Endothelial cell of umbilical vein (primary cell): ENCODE data around the gene MLF2. TPM values are rescaled to one million over a fixed set of nuclear protein-coding genes. Genes with fewer than 3 reads are reported as not detected.

ENCODE experiments used
- BruUV-seq: library from RNA; stranded (reverse); fragments of 400-500 nt; replicated peaks from 2 replicates; lab custom pipeline; 2021; lab: Mats Ljungman, UMichigan
- CTCF ChIA-PET: fragments of 300-600, 350-600 bp; sonication (Branson Sonifier 250); formaldehyde crosslinking; loops from one replicate; lab custom pipeline; 2021; ENCODE audit warnings: antibody characterized with exemption, inconsistent platforms; lab: Charles Lee
- POLR2A ChIA-PET: fragments of 300-600, 350-600 bp; sonication (Branson Sonifier 250); formaldehyde crosslinking; loops from one replicate; lab custom pipeline; 2021; ENCODE audit warnings: antibody characterized with exemption, inconsistent platforms; lab: Charles Lee
- DNase-seq: peaks from one replicate; pipeline ENCODE4 v3.0.0-alpha.2; 2011; ENCODE audit warnings: low read depth, low spot score
- FAIRE-seq: peaks from 2 replicates; lab custom pipeline; 2011; peaks lifted over from hg19 to GRCh38; lab: Jason Lieb, UNC
- H2AFZ ChIP-seq: 2 replicates; pipeline ENCODE4 v1.6.0; 2012; ENCODE audit warnings: low read depth, low read length, control low read depth, inconsistent platforms
- H3K27ac ChIP-seq: 2 replicates; pipeline ENCODE4 v1.5.1; 2011; ENCODE audit warnings: low read depth, mild to moderate bottlenecking, control low read depth, low read length, moderate library complexity; ENCODE audit not compliant: insufficient read depth
- H3K27me3 ChIP-seq, 2 experiments: 2 replicates each; pipeline versions ENCODE4 v1.6.0 to v1.6.1; 2011; ENCODE audit warnings: low read length in 2 of 2, mixed read lengths in 1 of 2; ENCODE audit not compliant: control insufficient read depth in 2 of 2, insufficient read depth in 2 of 2
- H3K36me3 ChIP-seq, 2 experiments: 2 replicates in 1 of 2; 3 replicates in 1 of 2; pipeline ENCODE4 v1.5.1; 2011; ENCODE audit warnings: low read length in 2 of 2, mild to moderate bottlenecking in 1 of 2, moderate library complexity in 1 of 2; ENCODE audit not compliant: control insufficient read depth in 2 of 2, insufficient read depth in 2 of 2; ENCODE audit errors: extremely low read depth in 1 of 2
- H3K4me1 ChIP-seq: 3 replicates; pipeline ENCODE4 v1.5.1; 2011; ENCODE audit warnings: mild to moderate bottlenecking, low read length; ENCODE audit not compliant: control insufficient read depth, insufficient read depth; ENCODE audit errors: extremely low read depth
- H3K4me2 ChIP-seq: 2 replicates; pipeline ENCODE4 v1.6.1; 2011; ENCODE audit warnings: low read length, control low read depth, mixed read lengths; ENCODE audit not compliant: insufficient read depth
- H3K4me3 ChIP-seq, 3 experiments: fragments of 200-600 bp in 1 of 3; sonication (generic), shearing (Covaris generic) in 1 of 3; replicated peaks in 1 of 3; 2 replicates each; pipeline ENCODE4 v1.5.1; 2011 to 2016; ENCODE audit warnings: control low read depth in 3 of 3, low read length in 3 of 3, mild to moderate bottlenecking in 2 of 3, inconsistent platforms in 1 of 3, low read depth in 1 of 3, moderate library complexity in 1 of 3; ENCODE audit not compliant: insufficient read depth in 1 of 3
- H3K79me2 ChIP-seq: 2 replicates; pipeline ENCODE4 v1.6.0; 2012; ENCODE audit warnings: low read length, inconsistent platforms; ENCODE audit not compliant: control insufficient read depth, insufficient read depth
- H3K9ac ChIP-seq: replicated peaks from 2 replicates; pipeline ENCODE3; 2011; ENCODE audit warnings: low read length, control low read depth; ENCODE audit not compliant: insufficient read depth; ENCODE audit errors: extremely low read depth
- H3K9me1 ChIP-seq: replicated peaks from 3 replicates; pipeline ENCODE4 v1.6.0; 2011; ENCODE audit warnings: mild to moderate bottlenecking, low read length; ENCODE audit not compliant: control insufficient read depth, insufficient read depth; ENCODE audit errors: extremely low read depth
- H3K9me3 ChIP-seq: replicated peaks from 2 replicates; pipeline ENCODE4 v1.5.1; 2012; ENCODE audit warnings: low read length, inconsistent platforms; ENCODE audit not compliant: control insufficient read depth, insufficient read depth
- H4K20me1 ChIP-seq: replicated peaks from 2 replicates; pipeline ENCODE3; 2011; ENCODE audit warnings: mild to moderate bottlenecking, low read length; ENCODE audit not compliant: control insufficient read depth, insufficient read depth; ENCODE audit errors: extremely low read depth
- CTCF ChIP-seq, 2 donors: IDR thresholded peaks; 1 replicate in 1 of 2; 2 replicates in 1 of 2; pipeline ENCODE4 v1.5.1; 2011; ENCODE audit warnings: low read length in 2 of 2, mild to moderate bottlenecking in 2 of 2, moderate library complexity in 2 of 2, control low read depth in 1 of 2, inconsistent platforms in 1 of 2, low read depth in 1 of 2; ENCODE audit not compliant: insufficient read depth in 1 of 2; ENCODE audit errors: extremely low read depth in 1 of 2
- EZH2 ChIP-seq: IDR thresholded peaks from 2 replicates; pipeline ENCODE4 v1.6.1; 2012; ENCODE audit warnings: borderline replicate concordance, low read depth, mild to moderate bottlenecking, moderate library complexity, low read length, inconsistent platforms; ENCODE audit not compliant: severe bottlenecking
- FOS ChIP-seq: IDR thresholded peaks from 2 replicates; pipeline ENCODE4 v1.6.1; 2011; ENCODE audit warnings: mild to moderate bottlenecking, low read length, moderate library complexity, borderline replicate concordance; ENCODE audit not compliant: insufficient read depth
- GATA2 ChIP-seq: IDR thresholded peaks from 2 replicates; pipeline ENCODE4 v1.7.0; 2011; ENCODE audit warnings: low read depth, mild to moderate bottlenecking, moderate library complexity, mixed read lengths, low read length; ENCODE audit not compliant: insufficient read length, insufficient read depth
- JUN ChIP-seq: IDR thresholded peaks from 2 replicates; pipeline ENCODE4 v1.6.1; 2011; ENCODE audit warnings: borderline replicate concordance, low read depth; ENCODE audit not compliant: insufficient read length, insufficient read depth
- MAX ChIP-seq: IDR thresholded peaks from 2 replicates; pipeline ENCODE4 v1.6.1; 2011; ENCODE audit not compliant: insufficient read depth, insufficient read length
- MYC ChIP-seq: IDR thresholded peaks from one replicate; pipeline ENCODE4 v1.6.1; 2011; ENCODE audit warnings: mild to moderate bottlenecking, low read depth, low read length
- POLR2A ChIP-seq: IDR thresholded peaks from 2 replicates; pipeline ENCODE4 v1.6.1; 2012; ENCODE audit warnings: low read depth, mild to moderate bottlenecking, control low read depth, low read length
- POLR2AphosphoS5 ChIP-seq: IDR thresholded peaks from 2 replicates; pipeline ENCODE4 v1.6.1; 2012; ENCODE audit warnings: low read depth, mild to moderate bottlenecking, control low read depth, low read length, moderate library complexity; ENCODE audit not compliant: insufficient read depth
- dilution Hi-C: fragments of 300-500 bp; cut with MboI; formaldehyde crosslinking; loops from one replicate; pipeline ENCODE4 v1.15.0; 2019; ENCODE audit warnings: low sequenced_read_pairs; ENCODE audit not compliant: extremely low pct_ligation_motif_present
- intact Hi-C: fragments of 100-400 bp; cut with micrococcal nuclease; formaldehyde crosslinking; loops from one replicate; pipeline ENCODE4 v1.10.0; 2022
- polyA plus RNA-seq, 4 experiments: library from polyadenylated mRNA; depleted of rRNA in 3 of 4; stranded (reverse) in 3 of 4; unstranded in 1 of 4; fragments of >200 nt; gene quantifications; 2 replicates each; pipeline versions ENCODE4 v1.2.1 to v1.2.3, GENCODE V29; 2011 to 2012; ENCODE audit warnings: missing spikeins in 1 of 4
- total RNA-seq: library from RNA; stranded (reverse); gene quantifications from 2 replicates; pipeline ENCODE4 v1.2.3, GENCODE V29; 2021

The MLF2 gene
- total and polyA plus RNA-seq, 2 donors (not counting 3 experiments of a cell fraction or from before 2014, with no cell fraction given), result 147 to 306 TPM

- Histone ChIP-seq H2AFZ (no peak overlapping the region), H3K9ac (no peak overlapping the region), H3K9me1 (no peaks in the 10 kb centered on the region), H4K20me1 (no peaks in the 10 kb centered on the region), H3K4me3 (no peak overlapping the region), H3K4me1 (no peaks in the 10 kb centered on the region), H3K79me2 (no peaks in the 10 kb centered on the region), H3K36me3 (no peaks in the 10 kb centered on the region), H3K27me3 (peaks cover 5 to 7% of the 10 kb centered on the region in 2 experiments), H3K4me2 (no peak overlapping the region), H3K27ac (no peak overlapping the region), H3K9me3 (no peaks in the 10 kb centered on the region)
- FAIRE-seq (no peak), DNase-seq (no peak)
- dilution Hi-C loops, result no loop called here
- ChIA-PET POLR2A (no interaction called here), CTCF (no interaction called here)
- intact Hi-C loops, result no loop called here
- TF ChIP-seq FOS, result no peak
- TF ChIP-seq POLR2AphosphoS5, result no peak
- no peak for TF ChIP-seq JUN
- TF ChIP-seq CTCF (IDR thresholded peaks at IDR 0.05; ENCODE audit: extremely low read depth in 1 of 2, insufficient read depth in 1 of 2, low read depth in 1 of 2, low read length in 2 of 2), result no peak
- no peak for TF ChIP-seq POLR2A
- no peak for TF ChIP-seq MYC
- no peak for TF ChIP-seq GATA2
- no peak for TF ChIP-seq EZH2
- no peak for TF ChIP-seq MAX
- BruUV-seq, result no TSS peak
Measured at GRCh38 chr12:6790496-6791150, 37.7 kb upstream of the MLF2 start.
